GM12878 (cell line): ENCODE measurements around the gene PFKFB2.

ENCODE experiments used
- CHD4 ChIP-seq: fragments of 200-600 bp; sonication (generic); IDR thresholded peaks from 2 replicates; pipeline ENCODE4 v1.6.1; 2016; ENCODE audit warnings: mild to moderate bottlenecking
- CREM ChIP-seq: IDR thresholded peaks from 2 replicates; pipeline ENCODE4 v1.6.1; 2014; ENCODE audit warnings: antibody characterized with exemption, low read depth
- CTCF ChIP-seq, 3 experiments: IDR thresholded peaks in 2 of 3; conservative IDR thresholded peaks in 1 of 3; 2 replicates each; pipeline ENCODE4 v1.5.1; 2011; ENCODE audit warnings: low read depth in 3 of 3, low read length in 3 of 3, mild to moderate bottlenecking in 3 of 3, control low read depth in 2 of 3, moderate library complexity in 2 of 3, inconsistent platforms in 1 of 3, mixed read lengths in 1 of 3; ENCODE audit not compliant: control insufficient read depth in 2 of 3, insufficient read depth in 1 of 3; ENCODE audit errors: extremely low read depth in 1 of 3
- GABPA ChIP-seq: IDR thresholded peaks from 2 replicates; pipeline ENCODE4 v1.6.1; 2014; ENCODE audit warnings: antibody characterized with exemption, low read depth, mild to moderate bottlenecking, inconsistent platforms
- HDAC6 ChIP-seq: fragments of 200-600 bp; sonication (generic); IDR thresholded peaks from one replicate; pipeline ENCODE4 v1.8.0; 2017; ENCODE audit warnings: antibody characterized with exemption; ENCODE audit not compliant: unreplicated experiment
- KLF5 ChIP-seq: fragments of 450-650 bp; IDR thresholded peaks from 2 replicates; pipeline ENCODE4 v1.6.1; 2014; ENCODE audit warnings: mild to moderate bottlenecking; ENCODE audit not compliant: partially characterized antibody
- MXI1 ChIP-seq: fragments of 150-350 bp; IDR thresholded peaks from 2 replicates; pipeline ENCODE4 v1.6.1; 2011; ENCODE audit warnings: low read depth, mild to moderate bottlenecking, inconsistent platforms, low read length, improper control_type of control experiment
- PAX5 ChIP-seq: IDR thresholded peaks from 2 replicates; pipeline ENCODE4 v1.6.1; 2011; ENCODE audit warnings: low read depth, low read length, borderline replicate concordance
- RCOR1 ChIP-seq: conservative IDR thresholded peaks from 2 replicates; pipeline ENCODE4 v1.6.1; 2012; ENCODE audit warnings: low read depth, low read length, improper control_type of control experiment
- TCF12 ChIP-seq: IDR thresholded peaks from 2 replicates; pipeline ENCODE4 v1.6.1; 2011; ENCODE audit warnings: low read depth, mild to moderate bottlenecking, low read length
- USF2 ChIP-seq: IDR thresholded peaks from 2 replicates; pipeline ENCODE4 v1.6.1; 2011; ENCODE audit warnings: low read depth, low read length, improper control_type of control experiment, borderline replicate concordance

- TF ChIP-seq MXI1 (no peak), GABPA (no peak), PAX5 (no peak), HDAC6 (no peak), USF2 (no peak), KLF5 (no peak), CHD4 (no peak), TCF12 (no peak), CREM (no peak), CTCF (IDR thresholded peaks at IDR 0.05 in 2 of 3, conservative IDR thresholded peaks at IDR 0.05 in 1 of 3; ENCODE audit: control insufficient read depth in 2 of 3, extremely low read depth in 1 of 3, insufficient read depth in 1 of 3, low read depth in 3 of 3, low read length in 3 of 3) (no peak), RCOR1 (no peak)
Measured at GRCh38 chr1:207078578-207079132, 25.6 kb downstream of the PFKFB2 start.
